Hepatocyte (in vitro differentiated cells): ENCODE measurements around the gene ITIH6.

ENCODE experiments used
- CTCF ChIP-seq: fragments of 200-600 bp; sonication (generic); IDR thresholded peaks from 2 replicates; pipeline ENCODE4 v1.5.1; 2016; ENCODE audit warnings: antibody characterized with exemption, mild to moderate bottlenecking; ENCODE audit not compliant: poor library complexity
- EZH2 ChIP-seq: fragments of 200-600 bp; sonication (generic); IDR thresholded peaks from 2 replicates; pipeline ENCODE4 v1.6.1; 2016; ENCODE audit warnings: antibody characterized with exemption, mild to moderate bottlenecking, borderline replicate concordance

GRCh38 chrX:54721424-54721823, 76.6 kb downstream of the ITIH6 start:
- no peak for TF ChIP-seq CTCF
- TF ChIP-seq EZH2, result no peak
